PC-9 (cell line): ENCODE data around the gene GABRR3. TPM values are rescaled to one million over a fixed set of nuclear protein-coding genes. Genes with fewer than 3 reads are reported as not detected.

ENCODE experiments used
- BruUV-seq: library from RNA; stranded (reverse); fragments of 400-500 nt; replicated peaks from 2 replicates; lab custom pipeline; 2021; lab: Mats Ljungman, UMichigan
- CTCF ChIA-PET: fragments of 300-600 bp; sonication (Branson Sonifier 250); formaldehyde crosslinking; loops from one replicate; lab custom pipeline; 2022; ENCODE audit warnings: antibody characterized with exemption; lab: Charles Lee
- POLR2A ChIA-PET: fragments of 300-600 bp; sonication (Branson Sonifier 250); formaldehyde crosslinking; loops from one replicate; lab custom pipeline; 2022; ENCODE audit warnings: antibody characterized with exemption; ENCODE audit not compliant: unreplicated experiment; lab: Charles Lee
- DNase-seq, 2 experiments: peaks; one replicate each; pipeline versions ENCODE4 v3.0.0 to v3.0.0-alpha.2; 2015 to 2022; ENCODE audit warnings: mixed read lengths in 1 of 2
- H2AFZ ChIP-seq: fragments of 200-600 bp; sonication (generic); 2 replicates; pipeline ENCODE4 v1.8.1; 2017; ENCODE audit warnings: antibody characterized with exemption
- H3F3A ChIP-seq: fragments of 200-600 bp; sonication (generic); 2 replicates; pipeline ENCODE4 v1.8.1; 2017; ENCODE audit warnings: antibody characterized with exemption, mild to moderate bottlenecking, low read depth; ENCODE audit not compliant: insufficient read depth
- H3K27ac ChIP-seq: fragments of 200-600 bp; sonication (generic); 2 replicates; pipeline ENCODE4 v1.6.1; 2016; ENCODE audit warnings: mixed run types
- H3K27me3 ChIP-seq: fragments of 200-600 bp; sonication (generic); 2 replicates; pipeline ENCODE4 v1.6.1; 2016; ENCODE audit warnings: low read depth, mixed run types; ENCODE audit not compliant: insufficient read depth
- H3K36me3 ChIP-seq: fragments of 200-600 bp; sonication (generic); 2 replicates; pipeline ENCODE4 v1.6.1; 2016; ENCODE audit warnings: low read depth, mixed run types
- H3K4me1 ChIP-seq: fragments of 200-600 bp; sonication (generic); replicated peaks from 2 replicates; pipeline ENCODE4 v1.6.1; 2016; ENCODE audit warnings: mixed run types; ENCODE audit not compliant: insufficient read depth
- H3K4me2 ChIP-seq: fragments of 200-600 bp; sonication (generic); 2 replicates; pipeline ENCODE4 v1.6.1; 2017; ENCODE audit warnings: mixed run types
- H3K4me3 ChIP-seq: fragments of 200-600 bp; sonication (generic); 2 replicates; pipeline ENCODE4 v1.6.1; 2016; ENCODE audit warnings: mixed run types
- H3K79me2 ChIP-seq: fragments of 200-600 bp; sonication (generic); 2 replicates; pipeline ENCODE4 v1.6.1; 2017; ENCODE audit warnings: low read depth, mixed run types
- H3K9me2 ChIP-seq: fragments of 200-600 bp; sonication (generic); 2 replicates; pipeline ENCODE4 v1.8.1; 2017; ENCODE audit warnings: mild to moderate bottlenecking; ENCODE audit not compliant: insufficient read depth
- H3K9me3 ChIP-seq: fragments of 200-600 bp; sonication (generic); 2 replicates; pipeline ENCODE4 v1.8.1; 2016; ENCODE audit warnings: low read depth; ENCODE audit not compliant: insufficient read depth
- H4K20me1 ChIP-seq: fragments of 200-600 bp; sonication (generic); 2 replicates; pipeline ENCODE4 v1.8.1; 2017; ENCODE audit not compliant: insufficient read depth
- CTCF ChIP-seq: fragments of 200-600 bp; sonication (generic); conservative IDR thresholded peaks from 2 replicates; pipeline ENCODE4 v1.6.1; 2017; ENCODE audit warnings: mixed run types, antibody characterized with exemption, mild to moderate bottlenecking, moderate library complexity
- EZH2 ChIP-seq: fragments of 200-600 bp; sonication (generic); IDR thresholded peaks from 2 replicates; pipeline ENCODE4 v1.8.0; 2017; ENCODE audit warnings: antibody characterized with exemption, low read depth
- intact Hi-C: fragments of 100-400 bp; cut with micrococcal nuclease; formaldehyde crosslinking; loops from one replicate; pipeline ENCODE4 v1.10.0; 2022; ENCODE audit not compliant: unreplicated experiment
- total RNA-seq: library from RNA; stranded (reverse); gene quantifications from 2 replicates; pipeline ENCODE4 v1.2.3, GENCODE V29; 2021

The GABRR3 gene
- total RNA-seq, 1 experiment from 2014 or later: not detected

- H3K79me2 ChIP-seq: no peaks in the 10 kb centered on the region
- no peak for DNase-seq
- H3F3A ChIP-seq: no peaks in the 10 kb centered on the region
- H3K9me2 ChIP-seq: no peaks in the 10 kb centered on the region
- ChIA-PET CTCF (no interaction called here), POLR2A (no interaction called here)
- H3K9me3 ChIP-seq: no peaks in the 10 kb centered on the region
- no peaks in the 10 kb centered on the region for H4K20me1 ChIP-seq
- no peak overlapping the region for H2AFZ ChIP-seq
- no peaks in the 10 kb centered on the region for H3K36me3 ChIP-seq
- H3K4me3 ChIP-seq: no peak overlapping the region
- H3K27ac ChIP-seq: no peak overlapping the region
- BruUV-seq: no TSS peak
- intact Hi-C loops: no loop called here
- H3K27me3 ChIP-seq: no peaks in the 10 kb centered on the region
- H3K4me1 ChIP-seq: peaks cover 7% of the 10 kb centered on the region
- no peak overlapping the region for H3K4me2 ChIP-seq
- TF ChIP-seq EZH2 (no peak), CTCF (no peak)
Measured at GRCh38 chr3:98032904-98033303, 2.2 kb downstream of the GABRR3 start.

- Histone ChIP-seq H4K20me1 (no peaks in the 10 kb centered on the region), H3K27me3 (no peaks in the 10 kb centered on the region), H3K4me3 (no peak overlapping the region), H3K36me3 (no peaks in the 10 kb centered on the region), H2AFZ (no peak overlapping the region), H3K9me3 (no peaks in the 10 kb centered on the region), H3K4me1 (peaks cover 7% of the 10 kb centered on the region), H3K4me2 (no peak overlapping the region), H3K79me2 (no peaks in the 10 kb centered on the region), H3F3A (no peaks in the 10 kb centered on the region), H3K9me2 (no peaks in the 10 kb centered on the region), H3K27ac (no peak overlapping the region)
- TF ChIP-seq CTCF: no peak
- no peak for TF ChIP-seq EZH2
- ChIA-PET CTCF (no interaction called here), POLR2A (no interaction called here)
- no peak for DNase-seq
- BruUV-seq: no TSS peak
- intact Hi-C loops: no loop called here
Measured at GRCh38 chr3:98032265-98032664, 2.9 kb downstream of the GABRR3 start.

GRCh38 chr3:98029083-98029482 lies 6.0 kb downstream of the GABRR3 start:
- no peaks in the 10 kb centered on the region for H3K27me3 ChIP-seq
- no peaks in the 10 kb centered on the region for H3K36me3 ChIP-seq
- ChIA-PET CTCF (no interaction called here), POLR2A (no interaction called here)
- no peak for TF ChIP-seq EZH2
- no peaks in the 10 kb centered on the region for H3K9me3 ChIP-seq
- H3F3A ChIP-seq: no peaks in the 10 kb centered on the region
- peak overlapping the region; percentile 25 for H2AFZ ChIP-seq
- H4K20me1 ChIP-seq: no peaks in the 10 kb centered on the region
- no peak overlapping the region for H3K27ac ChIP-seq
- H3K79me2 ChIP-seq: no peaks in the 10 kb centered on the region
- no TSS peak for BruUV-seq
- H3K4me2 ChIP-seq: no peak overlapping the region
- peaks cover 7% of the 10 kb centered on the region for H3K4me1 ChIP-seq
- no peak for DNase-seq
- H3K4me3 ChIP-seq: no peak overlapping the region
- intact Hi-C loops: no loop called here
- no peaks in the 10 kb centered on the region for H3K9me2 ChIP-seq

GRCh38 chr3:98027085-98027446 lies 8.0 kb downstream of the GABRR3 start:
- no peak overlapping the region for H3K4me3 ChIP-seq
- H3K27ac ChIP-seq: no peak overlapping the region
- H3K9me3 ChIP-seq: no peaks in the 10 kb centered on the region
- H3K4me1 ChIP-seq: peaks cover under 1% of the 10 kb centered on the region; the same call in 1 of the 2 replicates
- DNase-seq: no peak
- H4K20me1 ChIP-seq: no peaks in the 10 kb centered on the region
- intact Hi-C loops: no loop called here
- no peaks in the 10 kb centered on the region for H3K27me3 ChIP-seq
- H3K79me2 ChIP-seq: no peaks in the 10 kb centered on the region
- ChIA-PET CTCF (no interaction called here), POLR2A (interaction anchor here (0.6 kb wide), 1 partner anchor 79 kb away, joined by 4 read pairs; no protein-coding TSS in a partner anchor)
- TF ChIP-seq CTCF (no peak), EZH2 (no peak)
- H3F3A ChIP-seq: no peaks in the 10 kb centered on the region
- no peak overlapping the region for H2AFZ ChIP-seq
- H3K9me2 ChIP-seq: no peaks in the 10 kb centered on the region
- no TSS peak for BruUV-seq
- H3K4me2 ChIP-seq: no peak overlapping the region
- H3K36me3 ChIP-seq: no peaks in the 10 kb centered on the region
